ENCODE measurements around the gene DIP2C.
"Not testable (repeated sequence)": the region's sequence is repeated elsewhere in the genome, so short reads cannot be mapped to it uniquely, and the experiment has no call there.

Gene DIP2C

GRCh38 chr10:650441-650851 lies 39.0 kb downstream of the DIP2C start:
- H2BK15ac ChIP-seq (replicated peaks; ENCODE audit: low read depth), result no peak overlapping the region
- H2AK5ac ChIP-seq (ENCODE audit: low read length), result no peak overlapping the region
- H4K8ac ChIP-seq (ENCODE audit: low read depth, low read length), result no peak overlapping the region
- no peak overlapping the region for H3K27ac ChIP-seq (ENCODE audit: low read depth, low read length)
- WGBS (ENCODE audit: extremely low coverage, insufficient coverage, low lambda C conversion rate), result no CpG with 5 or more reads among the region's 10 CpGs
- H3K4ac ChIP-seq (ENCODE audit: low read depth, low read length), result no peak overlapping the region
- no peak overlapping the region for H3K9ac ChIP-seq (ENCODE audit: low read length)
- no peak overlapping the region for H3K4me3 ChIP-seq (ENCODE audit: low read length)
- no peak overlapping the region for H3K18ac ChIP-seq (ENCODE audit: low read length)
- H3K56ac ChIP-seq (ENCODE audit: low read length), result no peak overlapping the region
- H3K79me1 ChIP-seq (ENCODE audit: low read length), result peaks cover 7% of the 10 kb centered on the region
- H2BK5ac ChIP-seq (ENCODE audit: low read length), result no peak overlapping the region
- no peaks in the 10 kb centered on the region for H3K36me3 ChIP-seq (ENCODE audit: control insufficient read depth, insufficient read depth, low read length)
- no peak overlapping the region for H3K4me2 ChIP-seq (ENCODE audit: low read length)
- H4K5ac ChIP-seq (ENCODE audit: low read length), result no peak overlapping the region
- no peak overlapping the region for H3K23ac ChIP-seq (ENCODE audit: low read length)
- DNase-seq, result no peak
- no peaks in the 10 kb centered on the region for H3K27me3 ChIP-seq (ENCODE audit: insufficient read depth, low read length, poor library complexity)
- no peak overlapping the region for H2BK120ac ChIP-seq (ENCODE audit: low read depth, low read length)
- no peaks in the 10 kb centered on the region for H3K79me2 ChIP-seq (ENCODE audit: control insufficient read depth, insufficient read depth, low read length)
- peaks cover 4% of the 10 kb centered on the region for H3K4me1 ChIP-seq (ENCODE audit: control insufficient read depth, low read depth, low read length)

- Histone ChIP-seq H3K4me3 (ENCODE audit: low read length) (no peak overlapping the region), H3K27me3 (ENCODE audit: insufficient read depth, low read length, poor library complexity) (no peaks in the 10 kb centered on the region), H4K5ac (ENCODE audit: low read length) (no peak overlapping the region), H2BK120ac (ENCODE audit: low read depth, low read length) (no peak overlapping the region), H3K4ac (ENCODE audit: low read depth, low read length) (no peak overlapping the region), H4K8ac (ENCODE audit: low read depth, low read length) (no peak overlapping the region), H3K27ac (ENCODE audit: low read depth, low read length) (no peak overlapping the region), H3K79me1 (ENCODE audit: low read length) (peaks cover 7% of the 10 kb centered on the region), H2AK5ac (ENCODE audit: low read length) (no peak overlapping the region), H3K9ac (ENCODE audit: low read length) (no peak overlapping the region), H2BK5ac (ENCODE audit: low read length) (no peak overlapping the region), H3K36me3 (ENCODE audit: control insufficient read depth, insufficient read depth, low read length) (no peaks in the 10 kb centered on the region), H3K4me2 (ENCODE audit: low read length) (no peak overlapping the region), H3K79me2 (ENCODE audit: control insufficient read depth, insufficient read depth, low read length) (no peaks in the 10 kb centered on the region), H3K4me1 (ENCODE audit: control insufficient read depth, low read depth, low read length) (peaks cover 4% of the 10 kb centered on the region), H3K23ac (ENCODE audit: low read length) (no peak overlapping the region), H3K56ac (ENCODE audit: low read length) (no peak overlapping the region), H2BK15ac (replicated peaks; ENCODE audit: low read depth) (no peak overlapping the region), H3K18ac (ENCODE audit: low read length) (no peak overlapping the region)
- DNase-seq, result no peak
- WGBS (ENCODE audit: extremely low coverage, insufficient coverage, low lambda C conversion rate), result no CpG with 5 or more reads among the region's 24 CpGs
Observed at GRCh38 chr10:649798-650440, 39.5 kb downstream of the DIP2C start.

- no peak for DNase-seq
- H3K79me2 ChIP-seq (ENCODE audit: control insufficient read depth, insufficient read depth, low read length), result no peaks in the 10 kb centered on the region
- H3K56ac ChIP-seq (ENCODE audit: low read length), result no peak overlapping the region
- no peak overlapping the region for H2BK120ac ChIP-seq (ENCODE audit: low read depth, low read length)
- H3K36me3 ChIP-seq (ENCODE audit: control insufficient read depth, insufficient read depth, low read length), result no peaks in the 10 kb centered on the region
- H3K4me3 ChIP-seq (ENCODE audit: low read length), result no peak overlapping the region
- H4K5ac ChIP-seq (ENCODE audit: low read length), result no peak overlapping the region
- no CpG with 5 or more reads among the region's 4 CpGs for WGBS (ENCODE audit: extremely low coverage, insufficient coverage, low lambda C conversion rate)
- H3K18ac ChIP-seq (ENCODE audit: low read length), result no peak overlapping the region
- no peak overlapping the region for H2AK5ac ChIP-seq (ENCODE audit: low read length)
- H3K9ac ChIP-seq (ENCODE audit: low read length), result no peak overlapping the region
- no peak overlapping the region for H3K27ac ChIP-seq (ENCODE audit: low read depth, low read length)
- H2BK5ac ChIP-seq (ENCODE audit: low read length), result no peak overlapping the region
- peaks cover 4% of the 10 kb centered on the region for H3K4me1 ChIP-seq (ENCODE audit: control insufficient read depth, low read depth, low read length)
- no peaks in the 10 kb centered on the region for H3K27me3 ChIP-seq (ENCODE audit: insufficient read depth, low read length, poor library complexity)
- H2BK15ac ChIP-seq (replicated peaks; ENCODE audit: low read depth), result no peak overlapping the region
- H3K79me1 ChIP-seq (ENCODE audit: low read length), result peaks cover 7% of the 10 kb centered on the region
- no peak overlapping the region for H3K4me2 ChIP-seq (ENCODE audit: low read length)
- no peak overlapping the region for H3K23ac ChIP-seq (ENCODE audit: low read length)
- no peak overlapping the region for H3K4ac ChIP-seq (ENCODE audit: low read depth, low read length)
- no peak overlapping the region for H4K8ac ChIP-seq (ENCODE audit: low read depth, low read length)
Observed at GRCh38 chr10:649445-649797, 40.0 kb downstream of the DIP2C start.

GRCh38 chr10:647019-647418 lies 42.4 kb downstream of the DIP2C start:
- not testable (repeated sequence) for H3K27me3 ChIP-seq (ENCODE audit: insufficient read depth, low read length, poor library complexity)
- WGBS (ENCODE audit: extremely low coverage, insufficient coverage, low lambda C conversion rate), result no CpG with 5 or more reads among the region's 15 CpGs

GRCh38 chr10:646118-646524 lies 43.3 kb downstream of the DIP2C start:
- H3K79me2 ChIP-seq (ENCODE audit: control insufficient read depth, insufficient read depth, low read length), result no peaks in the 10 kb centered on the region
- no peak overlapping the region for H2AK5ac ChIP-seq (ENCODE audit: low read length)
- peaks cover 7% of the 10 kb centered on the region for H3K79me1 ChIP-seq (ENCODE audit: low read length)
- no peak overlapping the region for H3K56ac ChIP-seq (ENCODE audit: low read length)
- no peak overlapping the region for H2BK120ac ChIP-seq (ENCODE audit: low read depth, low read length)
- H4K8ac ChIP-seq (ENCODE audit: low read depth, low read length), result no peak overlapping the region
- H3K27me3 ChIP-seq (ENCODE audit: insufficient read depth, low read length, poor library complexity), result no peaks in the 10 kb centered on the region
- H3K4me1 ChIP-seq (ENCODE audit: control insufficient read depth, low read depth, low read length), result no peaks in the 10 kb centered on the region
- no peak overlapping the region for H3K4ac ChIP-seq (ENCODE audit: low read depth, low read length)
- DNase-seq, result peak; percentile 15
- WGBS (ENCODE audit: extremely low coverage, insufficient coverage, low lambda C conversion rate), result no CpG with 5 or more reads among the region's 14 CpGs
- H3K18ac ChIP-seq (ENCODE audit: low read length), result no peak overlapping the region
- no peak overlapping the region for H4K5ac ChIP-seq (ENCODE audit: low read length)
- H3K27ac ChIP-seq (ENCODE audit: low read depth, low read length), result no peak overlapping the region
- no peak overlapping the region for H3K4me3 ChIP-seq (ENCODE audit: low read length)
- H3K23ac ChIP-seq (ENCODE audit: low read length), result no peak overlapping the region
- H3K9ac ChIP-seq (ENCODE audit: low read length), result no peak overlapping the region
- H2BK5ac ChIP-seq (ENCODE audit: low read length), result no peak overlapping the region
- no peak overlapping the region for H3K4me2 ChIP-seq (ENCODE audit: low read length)
- H3K36me3 ChIP-seq (ENCODE audit: control insufficient read depth, insufficient read depth, low read length), result no peaks in the 10 kb centered on the region
- H2BK15ac ChIP-seq (replicated peaks; ENCODE audit: low read depth), result no peak overlapping the region

More at GRCh38 chr10:647019-647418, 42.4 kb downstream of the DIP2C start:
- DNase-seq; H2BK5ac ChIP-seq (ENCODE audit: low read length); H3K36me3 ChIP-seq (ENCODE audit: control insufficient read depth, insufficient read depth, low read length); H3K4me2 ChIP-seq (ENCODE audit: low read length); H3K27ac ChIP-seq (ENCODE audit: low read depth, low read length); H3K4ac ChIP-seq (ENCODE audit: low read depth, low read length); H3K79me1 ChIP-seq (ENCODE audit: low read length); H4K8ac ChIP-seq (ENCODE audit: low read depth, low read length); H4K5ac ChIP-seq (ENCODE audit: low read length); H3K23ac ChIP-seq (ENCODE audit: low read length); H3K79me2 ChIP-seq (ENCODE audit: control insufficient read depth, insufficient read depth, low read length); H3K4me3 ChIP-seq (ENCODE audit: low read length); H2AK5ac ChIP-seq (ENCODE audit: low read length); H3K18ac ChIP-seq (ENCODE audit: low read length); H2BK120ac ChIP-seq (ENCODE audit: low read depth, low read length); H2BK15ac ChIP-seq (replicated peaks; ENCODE audit: low read depth); H3K4me1 ChIP-seq (ENCODE audit: control insufficient read depth, low read depth, low read length); H3K9ac ChIP-seq (ENCODE audit: low read length); H3K56ac ChIP-seq (ENCODE audit: low read length): not testable (repeated sequence)

GRCh38 chr10:644943-645334 lies 44.5 kb downstream of the DIP2C start:
- H3K79me2 ChIP-seq (ENCODE audit: control insufficient read depth, insufficient read depth, low read length), result no peaks in the 10 kb centered on the region
- H2BK15ac ChIP-seq (replicated peaks; ENCODE audit: low read depth), result no peak overlapping the region
- no peak overlapping the region for H3K9ac ChIP-seq (ENCODE audit: low read length)
- H3K56ac ChIP-seq (ENCODE audit: low read length), result no peak overlapping the region
- no peak overlapping the region for H4K5ac ChIP-seq (ENCODE audit: low read length)
- no peak overlapping the region for H3K4me3 ChIP-seq (ENCODE audit: low read length)
- H3K27me3 ChIP-seq (ENCODE audit: insufficient read depth, low read length, poor library complexity), result no peaks in the 10 kb centered on the region
- no peak for DNase-seq
- H3K4me1 ChIP-seq (ENCODE audit: control insufficient read depth, low read depth, low read length), result no peaks in the 10 kb centered on the region
- no peak overlapping the region for H4K8ac ChIP-seq (ENCODE audit: low read depth, low read length)
- no peaks in the 10 kb centered on the region for H3K36me3 ChIP-seq (ENCODE audit: control insufficient read depth, insufficient read depth, low read length)
- H3K18ac ChIP-seq (ENCODE audit: low read length), result no peak overlapping the region
- peaks cover 6% of the 10 kb centered on the region for H3K79me1 ChIP-seq (ENCODE audit: low read length)
- H2BK120ac ChIP-seq (ENCODE audit: low read depth, low read length), result no peak overlapping the region
- no peak overlapping the region for H2AK5ac ChIP-seq (ENCODE audit: low read length)
- no peak overlapping the region for H3K4me2 ChIP-seq (ENCODE audit: low read length)
- no peak overlapping the region for H3K4ac ChIP-seq (ENCODE audit: low read depth, low read length)
- no CpG with 5 or more reads among the region's 5 CpGs for WGBS (ENCODE audit: extremely low coverage, insufficient coverage, low lambda C conversion rate)
- H2BK5ac ChIP-seq (ENCODE audit: low read length), result no peak overlapping the region
- H3K23ac ChIP-seq (ENCODE audit: low read length), result no peak overlapping the region
- H3K27ac ChIP-seq (ENCODE audit: low read depth, low read length), result no peak overlapping the region
